Activated CD4-positive, CD25-positive, alpha-beta regulatory T cell treated with anti-CD3 and anti-CD28 coated beads, Interleukin-2, amount 50 U/mL, for 72 hours (primary cell): ENCODE results near the gene GRID2.

Source experiments
- DNase-seq: peaks from one replicate; pipeline ENCODE4 v3.0.0; 2021

Gene GRID2

GRCh38 chr4:93127489-93127888 lies 823.7 kb downstream of the GRID2 start:
- no peak for DNase-seq

GRCh38 chr4:93132631-93133030 lies 828.9 kb downstream of the GRID2 start:
- no peak for DNase-seq

GRCh38 chr4:93139118-93139517 lies 835.4 kb downstream of the GRID2 start:
- no peak for DNase-seq

GRCh38 chr4:93143902-93144301 lies 840.1 kb downstream of the GRID2 start:
- DNase-seq: no peak

GRCh38 chr4:93144644-93145043 lies 840.9 kb downstream of the GRID2 start:
- DNase-seq: no peak

GRCh38 chr4:93147524-93148212 lies 843.9 kb downstream of the GRID2 start:
- no peak for DNase-seq

GRCh38 chr4:93152491-93152890 lies 848.7 kb downstream of the GRID2 start:
- DNase-seq: no peak

- no peak for DNase-seq
Measured at GRCh38 chr4:93157986-93158385, 854.2 kb downstream of the GRID2 start.

GRCh38 chr4:93168053-93168452 lies 864.3 kb downstream of the GRID2 start:
- no peak for DNase-seq

GRCh38 chr4:93169966-93170365 lies 866.2 kb downstream of the GRID2 start:
- DNase-seq: no peak

- DNase-seq: no peak
Measured at GRCh38 chr4:93174598-93174997, 870.8 kb downstream of the GRID2 start.

- DNase-seq: no peak
Measured at GRCh38 chr4:93178279-93178678, 874.5 kb downstream of the GRID2 start.

- no peak for DNase-seq
Measured at GRCh38 chr4:93179044-93179443, 875.3 kb downstream of the GRID2 start.

- DNase-seq: no peak
Measured at GRCh38 chr4:93182722-93183121, 879.0 kb downstream of the GRID2 start.

- DNase-seq: no peak
Measured at GRCh38 chr4:93183576-93183975, 879.8 kb downstream of the GRID2 start.

- no peak for DNase-seq
Measured at GRCh38 chr4:93184053-93184452, 880.3 kb downstream of the GRID2 start.

- no peak for DNase-seq
Measured at GRCh38 chr4:93186846-93187245, 883.1 kb downstream of the GRID2 start.

- DNase-seq: no peak
Measured at GRCh38 chr4:93187466-93187865, 883.7 kb downstream of the GRID2 start.

GRCh38 chr4:93187892-93188291 lies 884.1 kb downstream of the GRID2 start:
- no peak for DNase-seq

- DNase-seq: no peak
Measured at GRCh38 chr4:93199492-93199891, 895.7 kb downstream of the GRID2 start.

- no peak for DNase-seq
Measured at GRCh38 chr4:93201471-93202096, 897.8 kb downstream of the GRID2 start.

GRCh38 chr4:93203708-93204107 lies 899.9 kb downstream of the GRID2 start:
- DNase-seq: no peak

GRCh38 chr4:93212250-93212649 lies 908.5 kb downstream of the GRID2 start:
- no peak for DNase-seq

GRCh38 chr4:93216646-93217045 lies 912.9 kb downstream of the GRID2 start:
- DNase-seq: no peak

GRCh38 chr4:93217431-93217830 lies 913.7 kb downstream of the GRID2 start:
- DNase-seq: no peak
